ENCODE results near the gene IPCEF1.

The IPCEF1 gene, protein sequence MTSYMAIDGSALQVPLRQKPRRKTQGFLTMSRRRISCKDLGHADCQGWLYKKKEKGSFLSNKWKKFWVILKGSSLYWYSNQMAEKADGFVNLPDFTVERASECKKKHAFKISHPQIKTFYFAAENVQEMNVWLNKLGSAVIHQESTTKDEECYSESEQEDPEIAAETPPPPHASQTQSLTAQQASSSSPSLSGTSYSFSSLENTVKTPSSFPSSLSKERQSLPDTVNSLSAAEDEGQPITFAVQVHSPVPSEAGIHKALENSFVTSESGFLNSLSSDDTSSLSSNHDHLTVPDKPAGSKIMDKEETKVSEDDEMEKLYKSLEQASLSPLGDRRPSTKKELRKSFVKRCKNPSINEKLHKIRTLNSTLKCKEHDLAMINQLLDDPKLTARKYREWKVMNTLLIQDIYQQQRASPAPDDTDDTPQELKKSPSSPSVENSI

GRCh38 chr6:154356690-154357089 is at the start of gene IPCEF1:
IPCEF1 (minus strand) TSS chr6:154356803; CDS start chr6:154265947, 90,856 bp downstream.
- DNase-seq, result no peak

DNA sequence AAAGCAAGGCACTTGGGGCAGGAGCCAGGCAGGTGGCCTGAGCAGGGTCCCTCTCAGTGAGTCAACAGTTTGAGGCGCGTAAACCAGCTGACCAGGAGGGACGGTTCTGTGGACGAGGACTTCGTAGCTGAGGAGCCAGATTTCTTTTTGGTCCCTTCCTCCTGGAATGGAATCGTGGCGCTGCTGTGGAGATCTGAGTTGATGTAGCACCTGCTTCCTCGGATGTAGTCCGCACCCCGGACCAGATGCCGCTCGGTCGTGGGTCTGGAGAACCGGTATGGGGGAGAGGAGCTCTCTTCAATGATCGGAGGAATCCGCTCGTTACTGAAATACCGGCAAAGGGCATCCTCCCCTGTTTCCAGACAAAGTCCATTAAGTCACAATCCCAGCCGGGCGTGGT is 49.7 kb upstream of the IPCEF1 start:
- DNase-seq, result no peak

DNA sequence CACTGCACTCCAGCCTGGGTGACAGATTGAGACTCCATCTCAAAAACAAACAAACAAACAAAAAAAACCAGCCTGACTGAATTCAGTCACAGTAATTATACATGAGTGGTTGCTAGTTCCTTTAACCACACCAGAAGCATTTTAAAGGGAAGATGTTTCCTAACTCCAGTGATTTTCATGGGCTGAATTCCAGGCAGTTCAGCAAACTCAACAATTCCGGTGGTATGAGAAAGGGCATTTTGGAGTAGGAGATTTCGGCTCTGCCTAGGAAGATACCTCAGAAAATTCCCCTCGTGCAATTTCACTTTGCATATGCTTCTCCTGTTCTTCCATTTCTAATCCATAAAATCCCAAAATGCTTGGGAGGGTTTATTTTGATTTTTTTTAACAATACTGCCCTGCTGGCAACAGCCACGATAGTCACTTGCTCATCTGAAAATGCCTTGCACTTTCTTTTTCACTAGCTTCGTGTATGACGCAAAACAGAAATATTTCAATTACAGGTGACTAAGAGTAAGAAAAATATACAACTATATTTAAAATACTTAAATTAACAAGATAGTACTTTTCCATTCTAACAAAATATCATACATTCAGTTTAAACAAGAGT is 48.3 kb upstream of the IPCEF1 start:
- DNase-seq, result no peak

DNA sequence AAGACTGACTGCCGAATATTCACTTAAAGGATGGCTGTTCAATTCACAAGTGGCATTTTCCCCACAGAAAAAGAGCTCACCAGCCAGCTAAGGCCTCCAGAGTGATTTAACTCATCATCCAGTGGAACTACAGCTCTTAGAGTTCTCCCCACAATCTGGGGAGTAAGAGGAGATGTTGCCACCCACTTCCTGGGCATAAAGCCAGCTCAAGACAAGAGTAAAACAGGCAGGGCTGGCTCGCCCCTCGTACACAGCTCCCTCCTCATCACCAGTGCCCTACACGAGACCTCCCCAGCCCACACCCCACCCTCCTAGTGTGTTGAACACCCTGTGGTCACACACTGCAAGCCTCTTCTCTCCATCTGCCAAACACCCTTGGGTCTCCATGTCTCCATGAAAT is 47.2 kb upstream of the IPCEF1 start:
- no peak for DNase-seq

- DNase-seq, result no peak
Measured at GRCh38 chr6:154402081-154402780, 45.6 kb upstream of the IPCEF1 start.

DNA sequence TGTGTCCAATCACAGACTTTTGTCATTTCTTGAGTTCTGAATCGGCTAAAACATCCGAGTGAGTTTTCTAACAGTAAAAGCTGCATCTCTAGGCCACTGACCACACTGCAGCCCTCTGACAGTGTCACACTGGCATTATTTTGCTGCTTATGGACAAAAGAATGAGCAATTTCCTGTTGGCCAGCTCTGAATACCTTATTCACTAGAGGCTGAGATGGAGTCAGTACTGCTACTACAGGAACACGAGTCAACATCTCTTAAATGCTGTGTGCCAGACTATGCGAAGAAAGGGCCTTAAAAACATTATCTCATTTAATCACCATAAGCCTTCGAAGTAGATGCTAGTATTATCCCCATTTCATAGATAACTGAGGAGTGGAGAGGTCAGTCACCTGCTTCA is 42.5 kb upstream of the IPCEF1 start:
- DNase-seq, result no peak

GRCh38 chr6:154397491-154398195 is 41.0 kb upstream of the IPCEF1 start:
- DNase-seq, result no peak

GRCh38 chr6:154395878-154396277 is 39.3 kb upstream of the IPCEF1 start:
- DNase-seq, result no peak

DNA sequence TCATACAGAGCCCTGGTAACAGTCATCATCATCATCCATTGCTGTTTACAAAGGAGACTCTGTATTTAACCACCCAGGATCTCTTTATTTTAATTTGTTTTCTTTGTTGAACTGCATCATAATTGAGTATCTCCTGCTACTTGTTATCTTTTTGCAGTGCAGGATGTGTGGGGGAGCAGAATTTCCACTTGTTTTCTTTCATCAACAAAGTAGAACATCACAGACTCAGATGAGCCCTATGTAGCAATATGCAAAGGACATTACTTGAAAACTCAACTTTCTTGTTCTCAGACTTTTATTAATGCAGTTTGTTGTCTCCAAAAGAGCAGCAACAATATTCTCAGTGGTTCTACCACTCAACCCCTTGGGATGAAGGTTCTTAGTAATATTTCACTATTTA is 38.7 kb upstream of the IPCEF1 start:
- no peak for DNase-seq

- no peak for DNase-seq
Measured at GRCh38 chr6:154394571-154394970, 38.0 kb upstream of the IPCEF1 start.

DNA sequence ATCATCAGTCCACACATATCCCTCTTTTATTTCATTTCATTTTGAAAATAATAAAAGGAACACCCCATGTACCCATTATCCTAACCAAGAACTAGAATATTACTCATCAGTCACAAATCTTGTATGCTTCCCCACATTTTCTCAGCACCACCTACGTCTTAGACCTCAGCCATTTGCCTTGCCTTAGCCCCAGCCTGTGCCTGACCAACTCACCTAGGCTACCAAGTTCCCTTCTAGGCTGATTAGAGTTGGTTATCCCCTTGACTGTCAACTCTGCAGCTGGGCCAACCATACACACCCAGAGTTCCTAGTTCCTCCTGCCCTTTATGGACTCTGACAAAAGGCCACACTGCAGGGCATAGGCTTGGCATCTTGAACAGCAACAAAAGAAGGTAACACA is 33.4 kb upstream of the IPCEF1 start:
- no peak for DNase-seq

GRCh38 chr6:154388803-154389202 is 32.2 kb upstream of the IPCEF1 start:
- DNase-seq, result no peak

DNA sequence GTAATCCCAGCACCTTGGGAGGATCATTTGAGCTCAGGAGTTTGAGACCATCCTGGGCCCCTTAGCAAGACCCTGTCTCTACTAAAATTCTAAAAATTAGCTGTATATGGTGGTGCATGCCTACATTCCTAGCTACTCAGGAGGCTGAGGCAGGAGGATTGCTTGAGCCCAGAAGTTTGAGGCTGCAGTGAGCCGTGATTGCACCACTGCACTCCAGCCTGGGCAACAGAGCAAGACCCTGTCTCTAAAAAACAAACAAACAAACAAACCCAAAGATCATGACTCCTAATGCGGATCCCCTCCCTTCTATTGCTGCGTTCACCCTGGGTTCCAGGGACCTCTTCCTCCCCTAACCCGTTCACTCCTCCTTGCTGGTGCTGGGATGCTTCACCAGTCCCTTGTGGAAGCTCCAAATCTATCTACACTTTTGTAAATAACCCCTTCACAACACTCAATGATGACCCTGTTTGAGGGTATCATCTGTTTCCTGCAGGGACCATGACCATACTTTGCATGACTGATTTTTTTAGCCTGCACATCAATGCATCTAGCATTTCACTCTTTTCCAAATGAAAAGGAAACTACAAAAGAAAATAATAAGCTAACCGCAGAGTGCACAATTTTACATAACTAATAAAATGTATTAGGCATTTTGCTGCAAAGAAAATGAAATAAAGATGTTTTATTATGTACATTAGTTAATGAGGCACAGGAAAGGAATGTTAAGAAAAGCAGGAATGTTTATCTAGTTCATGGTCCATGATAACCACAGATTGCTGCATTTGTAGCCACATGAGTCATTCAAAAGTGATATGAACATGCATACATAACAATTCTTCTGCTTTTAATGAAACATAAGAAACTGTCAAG is 30.5 kb upstream of the IPCEF1 start:
- DNase-seq, result no peak

DNA sequence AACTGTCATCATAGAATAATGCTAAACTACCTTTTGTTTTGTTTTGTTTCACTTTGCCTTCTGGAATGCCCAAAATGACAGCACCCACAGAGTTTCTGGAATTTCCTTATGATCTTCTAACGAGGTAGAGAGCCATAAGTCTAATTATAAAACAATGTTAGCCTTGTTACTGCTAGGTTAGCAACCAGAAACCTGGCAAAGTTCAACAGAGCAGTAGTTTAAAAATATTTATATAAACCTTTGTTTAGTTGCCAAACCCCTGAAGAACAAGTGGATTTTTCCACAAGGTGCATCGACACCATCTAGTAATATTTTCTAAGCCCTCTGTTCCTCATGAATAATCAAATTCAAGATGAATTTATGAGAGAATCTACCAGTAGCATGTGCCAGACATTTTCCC is 27.6 kb upstream of the IPCEF1 start:
- no peak for DNase-seq

DNA sequence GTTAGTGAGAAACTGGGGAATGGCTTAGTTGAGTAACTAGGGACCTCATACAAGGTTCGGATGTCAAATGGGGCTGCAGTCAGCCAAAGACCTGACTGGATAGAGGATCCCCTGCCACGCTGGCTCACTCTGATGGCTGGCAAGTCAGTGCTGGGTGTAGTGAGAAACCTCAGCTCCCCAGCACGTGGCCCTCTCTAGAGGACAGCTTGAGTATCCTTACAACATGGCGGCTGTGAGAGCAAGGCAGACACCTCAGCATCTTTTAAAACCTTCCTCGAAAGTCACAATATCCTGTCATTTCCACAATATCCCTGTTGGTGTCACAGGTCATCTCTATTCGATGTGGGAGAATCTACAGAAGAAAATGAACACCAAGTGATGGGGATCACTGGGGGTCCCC is 26.7 kb upstream of the IPCEF1 start:
- DNase-seq, result no peak

DNA sequence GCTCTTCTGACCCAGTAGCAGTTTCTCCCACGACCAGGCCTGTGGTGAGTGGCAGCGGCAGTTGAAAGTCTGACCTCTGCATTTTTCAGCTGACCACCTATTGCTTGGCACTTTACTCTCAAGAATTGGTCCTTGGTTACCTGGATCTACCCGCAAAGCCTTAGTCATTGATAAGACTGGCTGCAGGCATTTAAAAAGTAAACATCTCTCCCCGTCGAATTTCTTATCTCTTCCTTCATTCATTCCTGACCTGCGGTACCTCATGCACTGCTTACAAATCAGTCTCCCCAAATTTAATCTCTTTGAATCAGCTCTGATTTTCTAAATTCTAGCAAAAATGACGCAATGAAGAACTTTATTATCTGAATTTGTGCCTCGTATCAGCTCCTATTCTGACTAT is 26.1 kb upstream of the IPCEF1 start:
- DNase-seq, result no peak

GRCh38 chr6:154381548-154381947 is 24.9 kb upstream of the IPCEF1 start:
- no peak for DNase-seq

DNA sequence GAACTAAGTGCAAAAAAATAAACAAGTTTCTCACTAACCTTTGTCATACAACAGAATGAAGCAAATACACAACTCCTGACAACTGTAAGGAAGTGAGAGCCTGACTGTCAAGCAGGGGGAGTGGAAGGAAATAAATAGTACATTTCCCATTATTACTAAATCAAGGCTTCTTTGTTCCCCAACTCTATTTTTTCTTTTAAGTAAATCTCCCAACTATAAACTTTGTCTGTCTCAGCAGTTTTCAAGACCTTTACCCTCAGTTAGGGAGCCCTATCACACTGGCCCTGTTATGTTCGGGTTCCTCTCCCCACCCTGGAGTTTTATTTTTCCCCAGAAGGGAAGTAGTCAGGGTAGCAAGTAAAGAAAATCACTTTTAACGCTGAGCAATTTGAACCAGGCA is 24.1 kb upstream of the IPCEF1 start:
- no peak for DNase-seq

- DNase-seq, result no peak
Measured at GRCh38 chr6:154379585-154379984, 23.0 kb upstream of the IPCEF1 start.

DNA sequence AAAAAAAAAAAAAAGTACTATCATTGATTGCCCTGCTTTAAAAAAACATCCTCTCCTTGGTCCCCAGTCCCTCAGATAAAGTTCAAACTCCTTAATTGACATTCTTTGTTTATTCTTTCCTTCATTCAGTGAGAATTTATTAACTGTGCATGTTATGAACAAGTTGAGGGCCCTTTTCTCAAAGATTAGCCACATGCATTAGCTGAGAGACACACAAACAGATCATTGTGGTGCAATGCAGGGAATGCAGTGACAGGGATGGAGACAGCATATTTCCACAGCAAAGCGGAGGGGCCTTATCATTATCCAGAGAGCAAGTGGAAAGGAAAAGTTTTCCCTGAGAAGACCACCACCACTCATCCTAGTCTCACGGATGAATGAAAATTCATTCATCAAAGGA is 21.9 kb upstream of the IPCEF1 start:
- no peak for DNase-seq

DNA sequence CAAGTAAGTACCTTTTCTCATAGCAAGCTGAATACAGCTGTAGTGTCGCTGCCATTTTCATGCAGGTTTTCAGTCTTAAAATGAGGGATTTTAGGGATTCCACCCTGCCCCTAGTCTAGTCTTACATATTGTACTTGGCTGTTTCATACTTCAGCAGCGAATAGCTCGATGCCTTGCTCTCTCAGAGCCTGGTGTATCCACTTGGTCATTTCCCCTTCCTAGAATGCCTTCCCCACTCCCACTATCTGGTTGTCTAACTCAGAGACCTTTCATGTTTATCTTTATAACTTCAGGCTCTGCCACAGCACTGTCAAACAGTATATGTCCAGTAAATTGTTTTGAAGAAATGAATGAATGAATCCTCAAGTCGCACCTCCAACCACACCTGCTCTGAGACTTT is 21.1 kb upstream of the IPCEF1 start:
- no peak for DNase-seq

GRCh38 chr6:154373971-154374370 is 17.4 kb upstream of the IPCEF1 start:
- no peak for DNase-seq

All from islet precursor cell (in vitro differentiated cells).